SK-N-SH (cell line): ENCODE data around the gene PIEZO2. TPM values are rescaled to one million over a fixed set of nuclear protein-coding genes. Genes with fewer than 3 reads are reported as not detected.

Experiments
- CTCF ChIA-PET: fragments of 300-600, 350-600 bp; formaldehyde crosslinking; extraction: SDS; loops from one replicate; lab custom pipeline; 2021; lab: Yijun Ruan, JAX
- POLR2A ChIA-PET: fragments of 350-600 bp; sonication (Branson Sonifier 250); formaldehyde crosslinking; extraction: SDS; loops from one replicate; lab custom pipeline; 2020; ENCODE audit warnings: antibody characterized with exemption, inconsistent platforms; lab: Yijun Ruan, JAX
- DNase-seq: peaks from one replicate; pipeline ENCODE4 v3.0.0; 2012
- H2AFZ ChIP-seq: fragments of 200-600 bp; sonication (generic); 2 replicates; pipeline ENCODE4 v1.8.1; 2016; ENCODE audit warnings: antibody characterized with exemption, mild to moderate bottlenecking, low read depth
- H3F3A ChIP-seq: fragments of 200-600 bp; sonication (generic); replicated peaks from 2 replicates; pipeline ENCODE3; 2016; ENCODE audit warnings: antibody characterized with exemption, mild to moderate bottlenecking; ENCODE audit not compliant: insufficient read depth
- H3K27ac ChIP-seq, 2 experiments: fragments of 200-500 bp in 1 of 2; fragments of 200-600 bp in 1 of 2; sonication (Bioruptor generic) in 1 of 2; sonication (generic), shearing (Covaris generic) in 1 of 2; 2 replicates each; pipeline versions ENCODE4 v1.5.1 to v1.6.1; 2014 to 2016; ENCODE audit warnings: low read depth in 2 of 2, inconsistent platforms in 1 of 2, low read length in 1 of 2, mild to moderate bottlenecking in 1 of 2, mixed read lengths in 1 of 2
- H3K27me3 ChIP-seq: fragments of 200-600 bp; sonication (generic), shearing (Covaris generic); 2 replicates; pipeline ENCODE4 v1.6.1; 2016; ENCODE audit warnings: mixed run types; ENCODE audit not compliant: insufficient read depth
- H3K36me3 ChIP-seq, 2 experiments: fragments of 200-500 bp in 1 of 2; fragments of 200-600 bp in 1 of 2; sonication (Bioruptor generic) in 1 of 2; sonication (generic) in 1 of 2; replicated peaks in 1 of 2; 2 replicates each; pipeline versions ENCODE3 to v1.5.1; 2014 to 2016; ENCODE audit warnings: low read length in 1 of 2, mild to moderate bottlenecking in 1 of 2; ENCODE audit not compliant: insufficient read depth in 2 of 2, control insufficient read depth in 1 of 2
- H3K4me1 ChIP-seq, 2 experiments: fragments of 200-500 bp in 1 of 2; fragments of 200-600 bp in 1 of 2; sonication (Bioruptor generic) in 1 of 2; sonication (generic), shearing (Covaris generic) in 1 of 2; 2 replicates each; pipeline versions ENCODE4 v1.5.1 to v1.6.1; 2014 to 2016; ENCODE audit warnings: low read depth in 1 of 2, low read length in 1 of 2, mixed run types in 1 of 2; ENCODE audit not compliant: insufficient read depth in 2 of 2, control insufficient read depth in 1 of 2
- H3K4me2 ChIP-seq: fragments of 200-600 bp; sonication (generic), shearing (Covaris generic); 2 replicates; pipeline ENCODE4 v1.6.1; 2017; ENCODE audit warnings: mixed run types
- H3K4me3 ChIP-seq, 2 experiments: fragments of 200-500 bp in 1 of 2; fragments of 200-600 bp in 1 of 2; sonication (Bioruptor generic) in 1 of 2; sonication (generic), shearing (Covaris generic) in 1 of 2; 2 replicates each; pipeline versions ENCODE4 v1.5.1 to v1.8.1; 2014 to 2016; ENCODE audit warnings: low read depth in 2 of 2, inconsistent platforms in 1 of 2, low read length in 1 of 2, mild to moderate bottlenecking in 1 of 2, mixed read lengths in 1 of 2, moderate library complexity in 1 of 2
- H3K79me2 ChIP-seq: fragments of 200-600 bp; sonication (generic); 2 replicates; pipeline ENCODE4 v1.8.1; 2017; ENCODE audit warnings: mild to moderate bottlenecking; ENCODE audit not compliant: insufficient read depth
- H3K9ac ChIP-seq: fragments of 200-600 bp; sonication (generic); 2 replicates; pipeline ENCODE4 v1.6.1; 2017; ENCODE audit warnings: mixed run types
- H3K9me2 ChIP-seq: fragments of 200-600 bp; sonication (generic); 2 replicates; pipeline ENCODE4 v1.6.1; 2017; ENCODE audit warnings: mixed run types
- H3K9me3 ChIP-seq: fragments of 200-600 bp; sonication (generic); 2 replicates; pipeline ENCODE4 v1.6.1; 2017; ENCODE audit warnings: mixed run types, mild to moderate bottlenecking, moderate library complexity
- H4K20me1 ChIP-seq: fragments of 200-600 bp; sonication (generic); 2 replicates; pipeline ENCODE4 v1.6.1; 2017; ENCODE audit warnings: mild to moderate bottlenecking, mixed run types; ENCODE audit not compliant: insufficient read depth
- EZH2phosphoT487 ChIP-seq: fragments of 200-600 bp; sonication (generic); IDR thresholded peaks from 2 replicates; pipeline ENCODE4 v1.6.1; 2017; ENCODE audit warnings: low read depth, mixed run types, mild to moderate bottlenecking, antibody characterized with exemption, moderate library complexity, borderline replicate concordance
- FOXJ3 ChIP-seq: sonication (generic); formaldehyde crosslinking; IDR thresholded peaks from 2 replicates; pipeline ENCODE4 v1.5.1; 2020; ENCODE audit warnings: mild to moderate bottlenecking, missing genetic modification reagents
- FOXM1 ChIP-seq: IDR thresholded peaks from 2 replicates; pipeline ENCODE4 v1.4.0; 2012; ENCODE audit warnings: low read depth, mild to moderate bottlenecking
- GABPA ChIP-seq: IDR thresholded peaks from 2 replicates; pipeline ENCODE4 v1.4.0; 2012; ENCODE audit warnings: low read depth, mild to moderate bottlenecking
- JUND ChIP-seq: IDR thresholded peaks from 2 replicates; pipeline ENCODE4 v1.4.0; 2012
- MXI1 ChIP-seq: IDR thresholded peaks from 2 replicates; pipeline ENCODE4 v1.6.1; 2012; ENCODE audit warnings: mild to moderate bottlenecking, low read depth, low read length, improper control_type of control experiment
- POLR2AphosphoS5 ChIP-seq: IDR thresholded peaks from 2 replicates; pipeline ENCODE4 v1.6.1; 2012; ENCODE audit warnings: low read depth, low read length
- RAD21 ChIP-seq: IDR thresholded peaks from 2 replicates; pipeline ENCODE4 v1.6.1; 2012; ENCODE audit warnings: mild to moderate bottlenecking, low read length
- RCOR1 ChIP-seq: fragments of 150-350 bp; IDR thresholded peaks from 2 replicates; pipeline ENCODE4 v1.6.1; 2017; ENCODE audit warnings: antibody characterized with exemption, low read length
- RFX5 ChIP-seq: IDR thresholded peaks from 2 replicates; pipeline ENCODE4 v1.6.1; 2012; ENCODE audit warnings: mild to moderate bottlenecking, improper control_type of control experiment, low read length
- RXRA ChIP-seq: IDR thresholded peaks from 2 replicates; pipeline ENCODE4 v1.4.0; 2012; ENCODE audit warnings: low read depth, mild to moderate bottlenecking, borderline replicate concordance
- SIN3A ChIP-seq: IDR thresholded peaks from 2 replicates; pipeline ENCODE4 v1.6.1; 2012; ENCODE audit warnings: low read depth, mild to moderate bottlenecking, low read length, moderate library complexity, borderline replicate concordance
- TAF1 ChIP-seq: IDR thresholded peaks from 2 replicates; pipeline ENCODE4 v1.6.1; 2012; ENCODE audit warnings: low read depth, mild to moderate bottlenecking, low read length, moderate library complexity, borderline replicate concordance
- WGBS: methylation state at CpG from one replicate; pipeline ENCODE4 v1.1.6; 2017; ENCODE audit warnings: low lambda C conversion rate; 5-methylcytosine and 5-hydroxymethylcytosine counted together
- polyA plus RNA-seq, 3 experiments: library from polyadenylated mRNA; depleted of rRNA; stranded (reverse); fragments of >200 nt; gene quantifications; 2 replicates each; pipeline ENCODE4 v1.2.3, GENCODE V29; 2012
- TF ChIP-seq, protein P1 (sequence below): IDR thresholded peaks from 2 replicates; pipeline ENCODE4 v1.4.0; 2012; ENCODE audit warnings: low read depth
- TF ChIP-seq, protein P2 (sequence below): fragments of 150-350 bp; IDR thresholded peaks from 2 replicates; pipeline ENCODE4 v1.6.1; 2016; ENCODE audit warnings: mild to moderate bottlenecking, low read depth, low read length
- TF ChIP-seq, protein P3 (sequence below): IDR thresholded peaks from 2 replicates; pipeline ENCODE4 v1.4.0; 2012; ENCODE audit warnings: low read depth, borderline replicate concordance
- TF ChIP-seq, protein P4 (sequence below): IDR thresholded peaks from 2 replicates; pipeline ENCODE4; 2012
- TF ChIP-seq, protein P5 (sequence below): IDR thresholded peaks from 2 replicates; pipeline ENCODE4 v1.6.1; 2012; ENCODE audit warnings: mild to moderate bottlenecking, low read depth, low read length, moderate library complexity
- TF ChIP-seq, protein P6 (sequence below): fragments of 200-600 bp; sonication (generic); IDR thresholded peaks from 2 replicates; pipeline ENCODE4 v1.6.1; 2017; ENCODE audit warnings: antibody characterized with exemption, mild to moderate bottlenecking, moderate library complexity

PIEZO2 gene
- polyA plus RNA-seq, 1 of the 3 experiments (the other 2 are of a cell fraction) = not detected

DNA sequence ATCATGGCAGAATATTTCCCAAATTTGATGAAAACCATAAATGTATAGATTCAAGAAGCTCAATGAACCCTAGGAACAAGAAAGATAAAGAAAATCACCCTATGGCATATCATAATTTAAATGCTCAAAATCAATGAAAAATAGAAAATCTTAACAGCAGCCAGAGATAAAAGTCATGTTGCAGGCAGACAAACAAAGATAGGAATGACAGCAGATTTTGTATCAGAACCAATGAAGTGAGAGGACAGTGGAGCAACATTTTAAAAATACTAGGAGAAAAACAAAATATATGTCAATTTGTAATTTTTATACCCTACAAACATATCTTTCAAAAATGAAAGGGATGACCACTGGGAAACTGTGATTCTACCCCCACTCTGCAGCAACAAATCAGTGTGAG, 203.3 kb downstream of the PIEZO2 start:
- TF ChIP-seq, protein P1, sequence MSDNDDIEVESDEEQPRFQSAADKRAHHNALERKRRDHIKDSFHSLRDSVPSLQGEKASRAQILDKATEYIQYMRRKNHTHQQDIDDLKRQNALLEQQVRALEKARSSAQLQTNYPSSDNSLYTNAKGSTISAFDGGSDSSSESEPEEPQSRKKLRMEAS = no peak
- TF ChIP-seq, protein P2, sequence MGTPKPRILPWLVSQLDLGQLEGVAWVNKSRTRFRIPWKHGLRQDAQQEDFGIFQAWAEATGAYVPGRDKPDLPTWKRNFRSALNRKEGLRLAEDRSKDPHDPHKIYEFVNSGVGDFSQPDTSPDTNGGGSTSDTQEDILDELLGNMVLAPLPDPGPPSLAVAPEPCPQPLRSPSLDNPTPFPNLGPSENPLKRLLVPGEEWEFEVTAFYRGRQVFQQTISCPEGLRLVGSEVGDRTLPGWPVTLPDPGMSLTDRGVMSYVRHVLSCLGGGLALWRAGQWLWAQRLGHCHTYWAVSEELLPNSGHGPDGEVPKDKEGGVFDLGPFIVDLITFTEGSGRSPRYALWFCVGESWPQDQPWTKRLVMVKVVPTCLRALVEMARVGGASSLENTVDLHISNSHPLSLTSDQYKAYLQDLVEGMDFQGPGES = no peak
- TF ChIP-seq RXRA = no peak
- no peak for TF ChIP-seq TAF1
- TF ChIP-seq EZH2phosphoT487 = no peak
- no peak for TF ChIP-seq FOXM1
- no peak for TF ChIP-seq RCOR1
- no peak for TF ChIP-seq POLR2AphosphoS5
- no peak for TF ChIP-seq RAD21
- TF ChIP-seq, protein P3, sequence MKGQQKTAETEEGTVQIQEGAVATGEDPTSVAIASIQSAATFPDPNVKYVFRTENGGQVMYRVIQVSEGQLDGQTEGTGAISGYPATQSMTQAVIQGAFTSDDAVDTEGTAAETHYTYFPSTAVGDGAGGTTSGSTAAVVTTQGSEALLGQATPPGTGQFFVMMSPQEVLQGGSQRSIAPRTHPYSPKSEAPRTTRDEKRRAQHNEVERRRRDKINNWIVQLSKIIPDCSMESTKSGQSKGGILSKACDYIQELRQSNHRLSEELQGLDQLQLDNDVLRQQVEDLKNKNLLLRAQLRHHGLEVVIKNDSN = no peak
- TF ChIP-seq GABPA = no peak
- no peak for TF ChIP-seq FOXJ3 (CRISPR knock-in tag)
- peaks cover 14% of the 10 kb centered on the region; the same call in 1 of the 2 replicates for H3K9me3 ChIP-seq
- ChIA-PET CTCF (no interaction called here), POLR2A (no interaction called here)
- DNase-seq = no peak
- H3K36me3 ChIP-seq = no peaks in the 10 kb centered on the region
- no peak overlapping the region for H3K4me3 ChIP-seq
- H3F3A ChIP-seq = no peaks in the 10 kb centered on the region
- H3K79me2 ChIP-seq = no peaks in the 10 kb centered on the region
- no peak overlapping the region for H3K27ac ChIP-seq
- no peaks in the 10 kb centered on the region for H3K9me2 ChIP-seq
- H3K27me3 ChIP-seq = no peaks in the 10 kb centered on the region
- H3K9ac ChIP-seq = no peak overlapping the region
- H3K4me1 ChIP-seq = no peaks in the 10 kb centered on the region
- no peaks in the 10 kb centered on the region for H4K20me1 ChIP-seq
- H2AFZ ChIP-seq = no peak overlapping the region
- H3K4me2 ChIP-seq = no peak overlapping the region

DNA sequence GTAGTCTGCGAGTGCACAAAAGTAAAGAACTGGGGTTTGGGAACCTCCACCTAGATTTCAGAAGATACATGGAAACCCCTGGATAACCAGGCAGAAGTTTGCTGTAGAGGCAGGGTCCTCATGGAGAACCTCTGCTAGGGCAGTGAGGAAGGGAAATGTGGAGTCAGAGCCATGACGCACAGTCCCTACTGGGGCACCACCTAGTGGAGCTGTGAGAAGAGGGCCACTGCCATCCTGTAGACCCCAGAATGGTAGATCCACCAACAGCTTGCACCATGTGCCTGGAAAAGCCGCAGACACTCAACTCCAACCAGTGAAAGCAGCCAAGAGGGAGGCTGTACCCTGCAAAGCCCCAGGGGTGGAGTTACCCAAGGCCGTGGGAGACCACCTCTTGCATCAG, 206.4 kb downstream of the PIEZO2 start:
- 0% methylated on average over 3 of the region's 4 CpGs for whole genome bisulfite sequencing
- Histone ChIP-seq H3F3A (no peaks in the 10 kb centered on the region), H3K9me2 (no peaks in the 10 kb centered on the region), H3K9ac (no peak overlapping the region), H3K4me2 (no peak overlapping the region), H2AFZ (no peak overlapping the region), H3K79me2 (no peaks in the 10 kb centered on the region)
- CTCF ChIA-PET = no interaction called here
- no peak for DNase-seq
- no peak for TF ChIP-seq SIN3A
- no peak for TF ChIP-seq JUND
- TF ChIP-seq RFX5 = no peak
- no peak for TF ChIP-seq FOXM1
- no peak for TF ChIP-seq MXI1
- TF ChIP-seq, protein P4, sequence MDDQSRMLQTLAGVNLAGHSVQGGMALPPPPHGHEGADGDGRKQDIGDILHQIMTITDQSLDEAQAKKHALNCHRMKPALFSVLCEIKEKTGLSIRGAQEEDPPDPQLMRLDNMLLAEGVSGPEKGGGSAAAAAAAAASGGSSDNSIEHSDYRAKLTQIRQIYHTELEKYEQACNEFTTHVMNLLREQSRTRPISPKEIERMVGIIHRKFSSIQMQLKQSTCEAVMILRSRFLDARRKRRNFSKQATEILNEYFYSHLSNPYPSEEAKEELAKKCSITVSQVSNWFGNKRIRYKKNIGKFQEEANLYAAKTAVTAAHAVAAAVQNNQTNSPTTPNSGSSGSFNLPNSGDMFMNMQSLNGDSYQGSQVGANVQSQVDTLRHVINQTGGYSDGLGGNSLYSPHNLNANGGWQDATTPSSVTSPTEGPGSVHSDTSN = no peak
- TF ChIP-seq, protein P5, sequence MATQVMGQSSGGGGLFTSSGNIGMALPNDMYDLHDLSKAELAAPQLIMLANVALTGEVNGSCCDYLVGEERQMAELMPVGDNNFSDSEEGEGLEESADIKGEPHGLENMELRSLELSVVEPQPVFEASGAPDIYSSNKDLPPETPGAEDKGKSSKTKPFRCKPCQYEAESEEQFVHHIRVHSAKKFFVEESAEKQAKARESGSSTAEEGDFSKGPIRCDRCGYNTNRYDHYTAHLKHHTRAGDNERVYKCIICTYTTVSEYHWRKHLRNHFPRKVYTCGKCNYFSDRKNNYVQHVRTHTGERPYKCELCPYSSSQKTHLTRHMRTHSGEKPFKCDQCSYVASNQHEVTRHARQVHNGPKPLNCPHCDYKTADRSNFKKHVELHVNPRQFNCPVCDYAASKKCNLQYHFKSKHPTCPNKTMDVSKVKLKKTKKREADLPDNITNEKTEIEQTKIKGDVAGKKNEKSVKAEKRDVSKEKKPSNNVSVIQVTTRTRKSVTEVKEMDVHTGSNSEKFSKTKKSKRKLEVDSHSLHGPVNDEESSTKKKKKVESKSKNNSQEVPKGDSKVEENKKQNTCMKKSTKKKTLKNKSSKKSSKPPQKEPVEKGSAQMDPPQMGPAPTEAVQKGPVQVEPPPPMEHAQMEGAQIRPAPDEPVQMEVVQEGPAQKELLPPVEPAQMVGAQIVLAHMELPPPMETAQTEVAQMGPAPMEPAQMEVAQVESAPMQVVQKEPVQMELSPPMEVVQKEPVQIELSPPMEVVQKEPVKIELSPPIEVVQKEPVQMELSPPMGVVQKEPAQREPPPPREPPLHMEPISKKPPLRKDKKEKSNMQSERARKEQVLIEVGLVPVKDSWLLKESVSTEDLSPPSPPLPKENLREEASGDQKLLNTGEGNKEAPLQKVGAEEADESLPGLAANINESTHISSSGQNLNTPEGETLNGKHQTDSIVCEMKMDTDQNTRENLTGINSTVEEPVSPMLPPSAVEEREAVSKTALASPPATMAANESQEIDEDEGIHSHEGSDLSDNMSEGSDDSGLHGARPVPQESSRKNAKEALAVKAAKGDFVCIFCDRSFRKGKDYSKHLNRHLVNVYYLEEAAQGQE = no peak
- no peak for TF ChIP-seq GABPA
- TF ChIP-seq, protein P6, sequence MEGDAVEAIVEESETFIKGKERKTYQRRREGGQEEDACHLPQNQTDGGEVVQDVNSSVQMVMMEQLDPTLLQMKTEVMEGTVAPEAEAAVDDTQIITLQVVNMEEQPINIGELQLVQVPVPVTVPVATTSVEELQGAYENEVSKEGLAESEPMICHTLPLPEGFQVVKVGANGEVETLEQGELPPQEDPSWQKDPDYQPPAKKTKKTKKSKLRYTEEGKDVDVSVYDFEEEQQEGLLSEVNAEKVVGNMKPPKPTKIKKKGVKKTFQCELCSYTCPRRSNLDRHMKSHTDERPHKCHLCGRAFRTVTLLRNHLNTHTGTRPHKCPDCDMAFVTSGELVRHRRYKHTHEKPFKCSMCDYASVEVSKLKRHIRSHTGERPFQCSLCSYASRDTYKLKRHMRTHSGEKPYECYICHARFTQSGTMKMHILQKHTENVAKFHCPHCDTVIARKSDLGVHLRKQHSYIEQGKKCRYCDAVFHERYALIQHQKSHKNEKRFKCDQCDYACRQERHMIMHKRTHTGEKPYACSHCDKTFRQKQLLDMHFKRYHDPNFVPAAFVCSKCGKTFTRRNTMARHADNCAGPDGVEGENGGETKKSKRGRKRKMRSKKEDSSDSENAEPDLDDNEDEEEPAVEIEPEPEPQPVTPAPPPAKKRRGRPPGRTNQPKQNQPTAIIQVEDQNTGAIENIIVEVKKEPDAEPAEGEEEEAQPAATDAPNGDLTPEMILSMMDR = no peak
- TF ChIP-seq, all 33 proteins: peak for 0
- Histone ChIP-seq H3K36me3 (no peaks in the 10 kb centered on the region), H3K4me1 (no peaks in the 10 kb centered on the region), H3K9me3 (peaks cover 14% of the 10 kb centered on the region; the same call in 1 of the 2 replicates), H4K20me1 (no peaks in the 10 kb centered on the region), H3K4me3 (no peak overlapping the region), H3K27me3 (no peaks in the 10 kb centered on the region), H3K27ac (no peak overlapping the region)
- POLR2A ChIA-PET = no interaction called here
